ENCODE data around the gene RASA3. TPM values are rescaled to one million over a fixed set of nuclear protein-coding genes. Genes with fewer than 3 reads are reported as not detected.

RASA3 gene
- total RNA-seq, 1 experiment from 2014 or later = 18.6 TPM

DNA sequence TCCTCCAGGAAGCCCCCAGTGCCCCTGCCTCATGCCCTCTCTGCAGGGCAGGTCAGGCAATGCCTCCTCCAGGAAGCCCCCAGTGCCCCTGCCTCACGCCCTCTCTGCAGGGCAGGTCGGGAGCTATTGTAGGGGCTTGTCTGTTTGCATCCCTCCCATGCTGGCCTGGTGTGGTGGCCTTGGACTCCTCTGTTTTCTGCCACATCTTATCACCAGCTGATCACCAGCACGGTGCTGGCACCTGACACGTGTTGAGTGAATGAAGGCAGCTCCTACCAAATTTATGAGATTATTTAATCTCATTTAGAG is 107.1 kb downstream of the RASA3 start:
- ChIA-PET RAD21 (ENCODE audit: low non-redundant PET in 1 of 2, low total read pairs in 2 of 2, uncharacterized antibody in 2 of 2, unreplicated experiment in 2 of 2) (no interaction called here), CTCF (no interaction called here), POLR2A (no interaction called here)
- intact Hi-C loops (cut with micrococcal nuclease) = no loop called here
- no peak overlapping the region for H3K9ac ChIP-seq (ENCODE audit: low read length)
- no peak overlapping the region for H3K4me3 ChIP-seq (replicated peaks in 1 of 2; ENCODE audit: low read depth in 1 of 2, low read length in 2 of 2)
- H4K20me1 ChIP-seq (ENCODE audit: insufficient read depth) = no peaks in the 10 kb centered on the region
- H3K9me2 ChIP-seq (ENCODE audit: insufficient read depth) = no peaks in the 10 kb centered on the region
- H3K36me3 ChIP-seq (ENCODE audit: control insufficient read depth in 1 of 2, insufficient read depth in 2 of 2, low read length in 2 of 2) = no peaks in the 10 kb centered on the region
- no peak overlapping the region for H2AFZ ChIP-seq (ENCODE audit: low read depth, low read length, poor library complexity, severe bottlenecking)
- H3K79me2 ChIP-seq (ENCODE audit: insufficient read depth, low read length) = no peaks in the 10 kb centered on the region
- BruUV-seq (replicated peaks) = no TSS peak
- no peaks in the 10 kb centered on the region for H3K9me3 ChIP-seq (ENCODE audit: control insufficient read depth in 1 of 2, insufficient read depth in 1 of 2, low read depth in 1 of 2, low read length in 2 of 2)
- no peak overlapping the region for H3K4me2 ChIP-seq (ENCODE audit: low read length)
- no peak for ATAC-seq
- H3K4me1 ChIP-seq (ENCODE audit: control insufficient read depth in 1 of 2, insufficient read depth in 2 of 2, low read length in 2 of 2) = no peaks in the 10 kb centered on the region
- no peaks in the 10 kb centered on the region for H3K27me3 ChIP-seq (ENCODE audit: insufficient read depth, low read length)
- no peak for TF ChIP-seq POLR2A (IDR thresholded peaks at IDR 0.05; ENCODE audit: borderline replicate concordance, extremely low read depth, insufficient read depth, insufficient read length)
- no peak for TF ChIP-seq CBX3 (IDR thresholded peaks at IDR 0.05; ENCODE audit: low read depth)
- no peak for TF ChIP-seq YY1 (IDR thresholded peaks at IDR 0.05; ENCODE audit: extremely low read depth, insufficient replicate concordance, low read depth, low read length)
- TF ChIP-seq RAD21 (IDR thresholded peaks at IDR 0.05; ENCODE audit: low read depth) = no peak
- no peak for TF ChIP-seq FOSL1 (IDR thresholded peaks at IDR 0.05; ENCODE audit: low read depth)
- no peak for TF ChIP-seq TCF7L2 (IDR thresholded peaks at IDR 0.05; ENCODE audit: borderline replicate concordance, extremely low read depth, insufficient read depth, insufficient read length)
- TF ChIP-seq, protein P1, sequence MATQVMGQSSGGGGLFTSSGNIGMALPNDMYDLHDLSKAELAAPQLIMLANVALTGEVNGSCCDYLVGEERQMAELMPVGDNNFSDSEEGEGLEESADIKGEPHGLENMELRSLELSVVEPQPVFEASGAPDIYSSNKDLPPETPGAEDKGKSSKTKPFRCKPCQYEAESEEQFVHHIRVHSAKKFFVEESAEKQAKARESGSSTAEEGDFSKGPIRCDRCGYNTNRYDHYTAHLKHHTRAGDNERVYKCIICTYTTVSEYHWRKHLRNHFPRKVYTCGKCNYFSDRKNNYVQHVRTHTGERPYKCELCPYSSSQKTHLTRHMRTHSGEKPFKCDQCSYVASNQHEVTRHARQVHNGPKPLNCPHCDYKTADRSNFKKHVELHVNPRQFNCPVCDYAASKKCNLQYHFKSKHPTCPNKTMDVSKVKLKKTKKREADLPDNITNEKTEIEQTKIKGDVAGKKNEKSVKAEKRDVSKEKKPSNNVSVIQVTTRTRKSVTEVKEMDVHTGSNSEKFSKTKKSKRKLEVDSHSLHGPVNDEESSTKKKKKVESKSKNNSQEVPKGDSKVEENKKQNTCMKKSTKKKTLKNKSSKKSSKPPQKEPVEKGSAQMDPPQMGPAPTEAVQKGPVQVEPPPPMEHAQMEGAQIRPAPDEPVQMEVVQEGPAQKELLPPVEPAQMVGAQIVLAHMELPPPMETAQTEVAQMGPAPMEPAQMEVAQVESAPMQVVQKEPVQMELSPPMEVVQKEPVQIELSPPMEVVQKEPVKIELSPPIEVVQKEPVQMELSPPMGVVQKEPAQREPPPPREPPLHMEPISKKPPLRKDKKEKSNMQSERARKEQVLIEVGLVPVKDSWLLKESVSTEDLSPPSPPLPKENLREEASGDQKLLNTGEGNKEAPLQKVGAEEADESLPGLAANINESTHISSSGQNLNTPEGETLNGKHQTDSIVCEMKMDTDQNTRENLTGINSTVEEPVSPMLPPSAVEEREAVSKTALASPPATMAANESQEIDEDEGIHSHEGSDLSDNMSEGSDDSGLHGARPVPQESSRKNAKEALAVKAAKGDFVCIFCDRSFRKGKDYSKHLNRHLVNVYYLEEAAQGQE (IDR thresholded peaks at IDR 0.05; ENCODE audit: low read depth) = no peak
- no peak for TF ChIP-seq EGR1 (IDR thresholded peaks at IDR 0.05; ENCODE audit: low read depth)
- TF ChIP-seq POLR2AphosphoS5 (IDR thresholded peaks at IDR 0.05; ENCODE audit: low read depth, low read length) = no peak
- no peak for TF ChIP-seq SRF (IDR thresholded peaks at IDR 0.05; ENCODE audit: low read depth)
- TF ChIP-seq, protein P2, sequence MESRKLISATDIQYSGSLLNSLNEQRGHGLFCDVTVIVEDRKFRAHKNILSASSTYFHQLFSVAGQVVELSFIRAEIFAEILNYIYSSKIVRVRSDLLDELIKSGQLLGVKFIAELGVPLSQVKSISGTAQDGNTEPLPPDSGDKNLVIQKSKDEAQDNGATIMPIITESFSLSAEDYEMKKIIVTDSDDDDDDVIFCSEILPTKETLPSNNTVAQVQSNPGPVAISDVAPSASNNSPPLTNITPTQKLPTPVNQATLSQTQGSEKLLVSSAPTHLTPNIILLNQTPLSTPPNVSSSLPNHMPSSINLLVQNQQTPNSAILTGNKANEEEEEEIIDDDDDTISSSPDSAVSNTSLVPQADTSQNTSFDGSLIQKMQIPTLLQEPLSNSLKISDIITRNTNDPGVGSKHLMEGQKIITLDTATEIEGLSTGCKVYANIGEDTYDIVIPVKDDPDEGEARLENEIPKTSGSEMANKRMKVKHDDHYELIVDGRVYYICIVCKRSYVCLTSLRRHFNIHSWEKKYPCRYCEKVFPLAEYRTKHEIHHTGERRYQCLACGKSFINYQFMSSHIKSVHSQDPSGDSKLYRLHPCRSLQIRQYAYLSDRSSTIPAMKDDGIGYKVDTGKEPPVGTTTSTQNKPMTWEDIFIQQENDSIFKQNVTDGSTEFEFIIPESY (IDR thresholded peaks at IDR 0.05; ENCODE audit: extremely low read depth, insufficient replicate concordance, low read length) = no peak
- no peak for TF ChIP-seq JUND (IDR thresholded peaks at IDR 0.05)
- TF ChIP-seq, protein P3, sequence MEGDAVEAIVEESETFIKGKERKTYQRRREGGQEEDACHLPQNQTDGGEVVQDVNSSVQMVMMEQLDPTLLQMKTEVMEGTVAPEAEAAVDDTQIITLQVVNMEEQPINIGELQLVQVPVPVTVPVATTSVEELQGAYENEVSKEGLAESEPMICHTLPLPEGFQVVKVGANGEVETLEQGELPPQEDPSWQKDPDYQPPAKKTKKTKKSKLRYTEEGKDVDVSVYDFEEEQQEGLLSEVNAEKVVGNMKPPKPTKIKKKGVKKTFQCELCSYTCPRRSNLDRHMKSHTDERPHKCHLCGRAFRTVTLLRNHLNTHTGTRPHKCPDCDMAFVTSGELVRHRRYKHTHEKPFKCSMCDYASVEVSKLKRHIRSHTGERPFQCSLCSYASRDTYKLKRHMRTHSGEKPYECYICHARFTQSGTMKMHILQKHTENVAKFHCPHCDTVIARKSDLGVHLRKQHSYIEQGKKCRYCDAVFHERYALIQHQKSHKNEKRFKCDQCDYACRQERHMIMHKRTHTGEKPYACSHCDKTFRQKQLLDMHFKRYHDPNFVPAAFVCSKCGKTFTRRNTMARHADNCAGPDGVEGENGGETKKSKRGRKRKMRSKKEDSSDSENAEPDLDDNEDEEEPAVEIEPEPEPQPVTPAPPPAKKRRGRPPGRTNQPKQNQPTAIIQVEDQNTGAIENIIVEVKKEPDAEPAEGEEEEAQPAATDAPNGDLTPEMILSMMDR (IDR thresholded peaks at IDR 0.05 in 2 of 3, conservative IDR thresholded peaks at IDR 0.05 in 1 of 3; ENCODE audit: borderline replicate concordance in 1 of 3, insufficient read depth in 1 of 3, low read depth in 2 of 3, low read length in 2 of 3) = no peak
- no peak for TF ChIP-seq ELF1 (IDR thresholded peaks at IDR 0.05; ENCODE audit: borderline replicate concordance, low read depth)
- H3K27ac ChIP-seq (ENCODE audit: low read depth, low read length) = no peak overlapping the region
- no peak for DNase-seq (ENCODE audit: low read depth, low spot score)

Measured in HCT116 (cell line).